Measurements from ENCODE around the gene TRIM22. TPM values are rescaled to one million over a fixed set of nuclear protein-coding genes. Genes with fewer than 3 reads are reported as not detected.

The TRIM22 gene
- polyA plus RNA-seq, 1 donor (not counting 4 experiments of a cell fraction or from before 2014, with no cell fraction given) = 119 TPM

DNA sequence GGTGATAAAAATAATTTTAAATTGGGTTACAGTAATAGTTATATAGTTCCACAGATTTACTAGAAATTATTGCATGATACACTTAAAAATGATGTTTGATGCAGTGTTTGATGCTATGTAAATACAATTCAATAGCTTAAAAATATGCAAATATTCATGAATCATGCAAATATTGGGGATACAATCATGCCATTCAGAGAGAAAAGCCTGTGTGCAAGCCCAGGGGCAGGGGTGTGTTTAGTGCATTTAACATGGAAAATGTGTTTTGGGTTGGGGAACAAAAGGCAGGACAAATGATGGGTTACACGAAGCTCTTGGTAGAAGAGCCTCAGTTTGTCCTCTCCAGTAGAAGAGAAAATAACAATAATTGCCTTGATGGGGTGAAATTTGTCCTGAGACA is 6.0 kb downstream of the TRIM22 start:
- dilution Hi-C loops (cut with MboI; ENCODE audit: extremely low pct_ligation_motif_present, low sequenced_read_pairs) = no loop called here
- Histone ChIP-seq H4K20me1 (ENCODE audit: control insufficient read depth, extremely low read depth, insufficient read depth, low read length) (no peaks in the 10 kb centered on the region), H3K4me2 (ENCODE audit: control insufficient read depth, extremely low read depth, insufficient read depth, low read depth, low read length) (no peak overlapping the region), H3K36me3 (ENCODE audit: control insufficient read depth in 2 of 2, extremely low read depth in 1 of 2, insufficient read depth in 2 of 2, low read length in 2 of 2) (peaks cover 0 to 14% of the 10 kb centered on the region in 2 experiments), H3K9ac (ENCODE audit: control insufficient read depth, extremely low read depth, insufficient read depth, low read length) (no peak overlapping the region), H3K27me3 (ENCODE audit: control insufficient read depth, extremely low read depth, insufficient read depth, low read length) (no peaks in the 10 kb centered on the region), H3K9me1 (ENCODE audit: control insufficient read depth, extremely low read depth, insufficient read depth, low read length) (no peaks in the 10 kb centered on the region), H3K4me3 (ENCODE audit: control insufficient read depth in 2 of 3, extremely low read depth in 1 of 3, insufficient read depth in 2 of 3, low read depth in 1 of 3, low read length in 3 of 3) (no peak overlapping the region), H2AFZ (ENCODE audit: control insufficient read depth, low read length) (no peak overlapping the region), H3K9me3 (ENCODE audit: control insufficient read depth, low read depth, low read length) (no peaks in the 10 kb centered on the region), H3K79me2 (ENCODE audit: control insufficient read depth, insufficient read depth, low read length) (peaks cover 8% of the 10 kb centered on the region), H3K27ac (ENCODE audit: control insufficient read depth, insufficient read depth, low read length) (no peak overlapping the region), H3K4me1 (ENCODE audit: control insufficient read depth, extremely low read depth, insufficient read depth, low read length) (no peaks in the 10 kb centered on the region)
- FAIRE-seq (no peak), DNase-seq (ENCODE audit: low read depth, low spot score) (no peak)
- TF ChIP-seq, protein P1, sequence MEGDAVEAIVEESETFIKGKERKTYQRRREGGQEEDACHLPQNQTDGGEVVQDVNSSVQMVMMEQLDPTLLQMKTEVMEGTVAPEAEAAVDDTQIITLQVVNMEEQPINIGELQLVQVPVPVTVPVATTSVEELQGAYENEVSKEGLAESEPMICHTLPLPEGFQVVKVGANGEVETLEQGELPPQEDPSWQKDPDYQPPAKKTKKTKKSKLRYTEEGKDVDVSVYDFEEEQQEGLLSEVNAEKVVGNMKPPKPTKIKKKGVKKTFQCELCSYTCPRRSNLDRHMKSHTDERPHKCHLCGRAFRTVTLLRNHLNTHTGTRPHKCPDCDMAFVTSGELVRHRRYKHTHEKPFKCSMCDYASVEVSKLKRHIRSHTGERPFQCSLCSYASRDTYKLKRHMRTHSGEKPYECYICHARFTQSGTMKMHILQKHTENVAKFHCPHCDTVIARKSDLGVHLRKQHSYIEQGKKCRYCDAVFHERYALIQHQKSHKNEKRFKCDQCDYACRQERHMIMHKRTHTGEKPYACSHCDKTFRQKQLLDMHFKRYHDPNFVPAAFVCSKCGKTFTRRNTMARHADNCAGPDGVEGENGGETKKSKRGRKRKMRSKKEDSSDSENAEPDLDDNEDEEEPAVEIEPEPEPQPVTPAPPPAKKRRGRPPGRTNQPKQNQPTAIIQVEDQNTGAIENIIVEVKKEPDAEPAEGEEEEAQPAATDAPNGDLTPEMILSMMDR (optimal IDR thresholded peaks at IDR 0.05 in 1 of 3, IDR thresholded peaks at IDR 0.05 in 1 of 3, conservative IDR thresholded peaks at IDR 0.05 in 1 of 3; ENCODE audit: extremely low read depth in 1 of 3, insufficient read depth in 2 of 3, low read length in 3 of 3) = no peak
- TF ChIP-seq EZH2 (IDR thresholded peaks at IDR 0.05; ENCODE audit: low read length) = no peak

DNA sequence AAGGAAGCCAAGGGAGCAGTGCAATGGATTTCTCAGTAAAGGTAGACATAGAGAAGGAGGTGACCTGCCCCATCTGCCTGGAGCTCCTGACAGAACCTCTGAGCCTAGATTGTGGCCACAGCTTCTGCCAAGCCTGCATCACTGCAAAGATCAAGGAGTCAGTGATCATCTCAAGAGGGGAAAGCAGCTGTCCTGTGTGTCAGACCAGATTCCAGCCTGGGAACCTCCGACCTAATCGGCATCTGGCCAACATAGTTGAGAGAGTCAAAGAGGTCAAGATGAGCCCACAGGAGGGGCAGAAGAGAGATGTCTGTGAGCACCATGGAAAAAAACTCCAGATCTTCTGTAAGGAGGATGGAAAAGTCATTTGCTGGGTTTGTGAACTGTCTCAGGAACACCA is 6.6 kb downstream of the TRIM22 start:
- Histone ChIP-seq H2AFZ (ENCODE audit: control insufficient read depth, low read length) (no peak overlapping the region), H3K4me2 (ENCODE audit: control insufficient read depth, extremely low read depth, insufficient read depth, low read depth, low read length) (no peak overlapping the region), H3K4me1 (ENCODE audit: control insufficient read depth, extremely low read depth, insufficient read depth, low read length) (no peaks in the 10 kb centered on the region), H3K27ac (ENCODE audit: control insufficient read depth, insufficient read depth, low read length) (no peak overlapping the region), H3K79me2 (ENCODE audit: control insufficient read depth, insufficient read depth, low read length) (peaks cover 3% of the 10 kb centered on the region), H3K9ac (ENCODE audit: control insufficient read depth, extremely low read depth, insufficient read depth, low read length) (no peak overlapping the region), H3K27me3 (ENCODE audit: control insufficient read depth, extremely low read depth, insufficient read depth, low read length) (no peaks in the 10 kb centered on the region), H3K9me3 (ENCODE audit: control insufficient read depth, low read depth, low read length) (no peaks in the 10 kb centered on the region), H3K4me3 (ENCODE audit: control insufficient read depth in 2 of 3, extremely low read depth in 1 of 3, insufficient read depth in 2 of 3, low read depth in 1 of 3, low read length in 3 of 3) (no peak overlapping the region), H3K36me3 (ENCODE audit: control insufficient read depth in 2 of 2, extremely low read depth in 1 of 2, insufficient read depth in 2 of 2, low read length in 2 of 2) (peaks cover 0 to 14% of the 10 kb centered on the region in 2 experiments), H3K9me1 (ENCODE audit: control insufficient read depth, extremely low read depth, insufficient read depth, low read length) (no peaks in the 10 kb centered on the region), H4K20me1 (ENCODE audit: control insufficient read depth, extremely low read depth, insufficient read depth, low read length) (no peaks in the 10 kb centered on the region)
- DNase-seq (ENCODE audit: low read depth, low spot score) (no peak), FAIRE-seq (no peak)
- dilution Hi-C loops (cut with MboI; ENCODE audit: extremely low pct_ligation_motif_present, low sequenced_read_pairs) = no loop called here
- TF ChIP-seq, protein P1 (optimal IDR thresholded peaks at IDR 0.05 in 1 of 3, IDR thresholded peaks at IDR 0.05 in 1 of 3, conservative IDR thresholded peaks at IDR 0.05 in 1 of 3; ENCODE audit: extremely low read depth in 1 of 3, insufficient read depth in 2 of 3, low read length in 3 of 3) = no peak
- no peak for TF ChIP-seq EZH2 (IDR thresholded peaks at IDR 0.05; ENCODE audit: low read length)

Data from keratinocyte (primary cell).